CD14-positive monocyte (primary cell): ENCODE results near the gene PTGFRN. TPM values are rescaled to one million over a fixed set of nuclear protein-coding genes. Genes with fewer than 3 reads are reported as not detected.

Source experiments
- DNase-seq, 3 donors: peaks; one replicate each; pipeline ENCODE4 v3.0.0-alpha.2; 2011 to 2022
- H2AFZ ChIP-seq: 2 replicates; pipeline ENCODE4 v1.6.0; 2012; ENCODE audit warnings: mild to moderate bottlenecking, low read depth, low read length, inconsistent platforms; ENCODE audit not compliant: insufficient read depth, poor library complexity, severe bottlenecking
- H3K27ac ChIP-seq, 2 donors: 1 replicate in 1 of 2; 2 replicates in 1 of 2; pipeline ENCODE4 v1.5.1; 2012 to 2013; ENCODE audit warnings: low read length in 2 of 2, control low read depth in 1 of 2, inconsistent platforms in 1 of 2, low read depth in 1 of 2, mild to moderate bottlenecking in 1 of 2
- H3K27me3 ChIP-seq, 2 donors: one replicate each; pipeline versions ENCODE4 v1.6.0 to v1.6.1; 2011 to 2013; ENCODE audit warnings: low read length in 2 of 2; ENCODE audit not compliant: control insufficient read depth in 2 of 2, insufficient read depth in 2 of 2
- H3K36me3 ChIP-seq, 2 donors: replicated peaks in 1 of 2; 1 replicate in 1 of 2; 2 replicates in 1 of 2; pipeline versions ENCODE4 v1.5.1 to v1.6.1; 2012 to 2013; ENCODE audit warnings: low read length in 2 of 2, control low read depth in 1 of 2, inconsistent platforms in 1 of 2, mild to moderate bottlenecking in 1 of 2; ENCODE audit not compliant: insufficient read depth in 2 of 2, control insufficient read depth in 1 of 2
- H3K4me1 ChIP-seq, 2 donors: 1 replicate in 1 of 2; 2 replicates in 1 of 2; pipeline versions ENCODE4 v1.5.1 to v1.6.1; 2012 to 2013; ENCODE audit warnings: low read length in 2 of 2, control low read depth in 1 of 2, inconsistent platforms in 1 of 2, mild to moderate bottlenecking in 1 of 2, moderate library complexity in 1 of 2; ENCODE audit not compliant: insufficient read depth in 2 of 2, control insufficient read depth in 1 of 2
- H3K4me2 ChIP-seq: replicated peaks from 2 replicates; pipeline ENCODE3; 2012; ENCODE audit warnings: low read length, moderate library complexity, mild to moderate bottlenecking; ENCODE audit not compliant: poor library complexity, severe bottlenecking; ENCODE audit errors: extremely low read depth
- H3K4me3 ChIP-seq, 3 experiments: fragments of 200-600 bp in 1 of 3; sonication (generic) in 1 of 3; replicated peaks in 1 of 3; 1 replicate in 2 of 3; 2 replicates in 1 of 3; pipeline ENCODE4 v1.5.1; 2011 to 2013; ENCODE audit warnings: low read length in 3 of 3, mild to moderate bottlenecking in 3 of 3, control low read depth in 2 of 3, low read depth in 2 of 3, inconsistent platforms in 1 of 3, moderate library complexity in 1 of 3
- H3K79me2 ChIP-seq: 2 replicates; pipeline ENCODE4 v1.6.0; 2012; ENCODE audit warnings: mild to moderate bottlenecking, control low read depth, inconsistent platforms, low read length, moderate library complexity; ENCODE audit not compliant: insufficient read depth
- H3K9ac ChIP-seq: 2 replicates; pipeline ENCODE4 v1.6.0; 2017; ENCODE audit warnings: low read length, mild to moderate bottlenecking; ENCODE audit not compliant: insufficient read depth, poor library complexity, severe bottlenecking
- H3K9me3 ChIP-seq, 2 donors: replicated peaks in 1 of 2; 1 replicate in 1 of 2; 2 replicates in 1 of 2; pipeline versions ENCODE4 v1.5.1 to v1.6.1; 2012 to 2013; ENCODE audit warnings: low read length in 2 of 2, control low read depth in 1 of 2; ENCODE audit not compliant: control insufficient read depth in 1 of 2, insufficient read depth in 1 of 2
- H4K20me1 ChIP-seq: 2 replicates; pipeline ENCODE4 v1.6.0; 2012; ENCODE audit warnings: mild to moderate bottlenecking, low read length, control low read depth, moderate library complexity; ENCODE audit not compliant: insufficient read depth
- H3K27ac Mint-ChIP-seq, 7 donors: one replicate each; pipeline ENCODE4 v1.8.0; 2020; ENCODE audit warnings: mild to moderate bottlenecking in 7 of 7, mixed read lengths in 7 of 7, moderate library complexity in 6 of 7, inconsistent platforms in 2 of 7
- H3K27me3 Mint-ChIP-seq, 3 donors: one replicate each; pipeline ENCODE4 v1.8.0; 2021 to 2022; ENCODE audit warnings: low read depth in 3 of 3, mild to moderate bottlenecking in 3 of 3, mixed read lengths in 3 of 3, moderate library complexity in 3 of 3, inconsistent platforms in 1 of 3
- H3K36me3 Mint-ChIP-seq, 2 donors: one replicate each; pipeline ENCODE4 v1.8.0; 2020; ENCODE audit warnings: mixed read lengths in 2 of 2, inconsistent platforms in 1 of 2, mild to moderate bottlenecking in 1 of 2
- H3K4me1 Mint-ChIP-seq: one replicate; pipeline ENCODE4 v1.8.0; 2020; ENCODE audit warnings: mild to moderate bottlenecking, mixed read lengths
- H3K4me3 Mint-ChIP-seq, 2 donors: one replicate each; pipeline ENCODE4 v1.8.0; 2020; ENCODE audit warnings: mild to moderate bottlenecking in 2 of 2, mixed read lengths in 2 of 2, moderate library complexity in 1 of 2
- H3K9me3 Mint-ChIP-seq, 7 donors: one replicate each; pipeline ENCODE4 v1.8.0; 2020 to 2022; ENCODE audit warnings: mixed read lengths in 7 of 7, mild to moderate bottlenecking in 6 of 7, moderate library complexity in 6 of 7, inconsistent platforms in 2 of 7
- CTCF ChIP-seq: fragments of 200-600 bp; IDR thresholded peaks from one replicate; pipeline ENCODE4 v1.8.0; 2022; ENCODE audit warnings: antibody characterized with exemption, mild to moderate bottlenecking
- WGBS: methylation state at CpG from one replicate; pipeline ENCODE4 v1.1.5; 2013; ENCODE audit warnings: missing lambda C conversion rate; ENCODE audit not compliant: insufficient coverage; 5-methylcytosine and 5-hydroxymethylcytosine counted together
- intact Hi-C, 2 donors: fragments of 100-400 bp; cut with micrococcal nuclease; formaldehyde crosslinking; loops; one replicate each; pipeline versions ENCODE4 v1.15.0 to v1.15.1; 2023
- polyA plus RNA-seq, 3 donors: library from polyadenylated mRNA; depleted of rRNA in 1 of 3; unstranded in 2 of 3; stranded (reverse) in 1 of 3; fragments of 300-500 nt in 2 of 3; fragments of >200 nt in 1 of 3; fragmentation: Illumina TruSeq in 2 of 3; gene quantifications; 1 replicate in 2 of 3; 2 replicates in 1 of 3; pipeline ENCODE4 v1.2.3, GENCODE V29; 2012 to 2021

Gene PTGFRN
- polyA plus RNA-seq, 3 donors = 1.5 to 2.9 (median 1.6) TPM

DNA sequence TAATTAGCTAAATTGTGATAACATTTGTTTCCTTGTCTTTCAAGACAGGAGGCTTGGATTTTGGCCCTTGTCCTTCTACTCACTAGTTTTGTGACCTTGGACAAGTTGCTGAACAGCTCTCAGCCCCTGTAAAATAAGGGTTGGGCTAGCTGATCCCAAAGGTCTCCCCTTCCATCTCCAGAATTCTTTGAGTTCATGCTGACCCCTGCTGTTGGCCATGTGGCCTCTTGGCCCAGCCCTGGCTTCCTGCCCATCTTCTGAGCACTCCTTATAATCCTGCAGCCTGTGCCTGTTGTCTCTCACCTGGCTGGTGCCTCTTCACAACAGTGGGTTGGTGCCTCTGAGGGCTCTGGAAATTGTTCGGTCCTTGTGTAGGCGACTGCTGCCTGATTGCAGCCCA lies 10.1 kb downstream of the PTGFRN start:
- Histone ChIP-seq H3K4me2 (no peak overlapping the region), H3K36me3 (no peaks in the 10 kb centered on the region), H3K9me3 (no peaks in the 10 kb centered on the region), H3K4me1 (no peaks in the 10 kb centered on the region), H3K27me3 (no peaks in the 10 kb centered on the region), H3K79me2 (no peaks in the 10 kb centered on the region), H2AFZ (no peak overlapping the region), H3K27ac (no peak overlapping the region), H3K4me3 (no peak overlapping the region), H3K9ac (no peak overlapping the region), H4K20me1 (no peaks in the 10 kb centered on the region)
- Mint-ChIP-seq H3K4me3 (no peak overlapping the region), H3K4me1 (no peaks in the 10 kb centered on the region), H3K36me3 (no peaks in the 10 kb centered on the region), H3K27ac (no peak overlapping the region), H3K27me3 (peaks cover 0 to 9% (median 5%) of the 10 kb centered on the region in 3 donors), H3K9me3 (no peaks in the 10 kb centered on the region)
- 80% methylated on average over 2 of the region's 2 CpGs for WGBS
- intact Hi-C loops = no loop called here
- TF ChIP-seq CTCF = no peak
- DNase-seq = no peak

GRCh38 chr1:116920211-116920610 lies 10.5 kb downstream of the PTGFRN start:
- intact Hi-C loops = no loop called here
- H3K4me2 ChIP-seq = no peak overlapping the region
- no peaks in the 10 kb centered on the region for H3K27me3 ChIP-seq
- no peak overlapping the region for H3K4me3 ChIP-seq
- no peak overlapping the region for H2AFZ ChIP-seq
- Mint-ChIP-seq H3K9me3 (no peaks in the 10 kb centered on the region), H3K36me3 (no peaks in the 10 kb centered on the region), H3K27ac (no peak overlapping the region), H3K27me3 (peaks cover 0 to 10% (median 5%) of the 10 kb centered on the region in 3 donors), H3K4me3 (no peak overlapping the region), H3K4me1 (no peaks in the 10 kb centered on the region)
- no peak overlapping the region for H3K9ac ChIP-seq
- no peaks in the 10 kb centered on the region for H3K9me3 ChIP-seq
- H3K79me2 ChIP-seq = no peaks in the 10 kb centered on the region
- DNase-seq = no peak
- TF ChIP-seq CTCF = no peak
- no peaks in the 10 kb centered on the region for H4K20me1 ChIP-seq
- no peak overlapping the region for H3K27ac ChIP-seq
- no peaks in the 10 kb centered on the region for H3K36me3 ChIP-seq
- no peaks in the 10 kb centered on the region for H3K4me1 ChIP-seq
- WGBS = no CpG with 5 or more reads among the region's 1 CpG
